Panc1 (cell line): ENCODE measurements around the gene ZNF169. TPM values are rescaled to one million over a fixed set of nuclear protein-coding genes. Genes with fewer than 3 reads are reported as not detected.

Experiments used
- ATAC-seq: fragments of 200-7000 bp; cut with Tn5 transposase; 2 replicates; pipeline ENCODE4 v1.9.1; 2020; ENCODE audit warnings: mild to moderate bottlenecking, moderate library complexity
- BruUV-seq: library from RNA; stranded (reverse); fragments of 400-500 nt; replicated peaks from 2 replicates; lab custom pipeline; 2021; lab: Mats Ljungman, UMichigan
- CTCF ChIA-PET: fragments of 300-600 bp; sonication (Branson Sonifier 250); formaldehyde crosslinking; loops from one replicate; lab custom pipeline; 2022; ENCODE audit warnings: antibody characterized with exemption; lab: Charles Lee
- POLR2A ChIA-PET: fragments of 300-600 bp; sonication (Branson Sonifier 250); formaldehyde crosslinking; loops from one replicate; lab custom pipeline; 2022; ENCODE audit warnings: antibody characterized with exemption; lab: Charles Lee
- DNase-seq: peaks from one replicate; pipeline ENCODE4 v3.0.0-alpha.2; 2010; ENCODE audit warnings: low read depth, low spot score
- H3K27ac ChIP-seq: 2 replicates; pipeline ENCODE4 v1.5.1; 2011; ENCODE audit warnings: mild to moderate bottlenecking, low read length, inconsistent platforms
- H3K27me3 ChIP-seq: fragments of 200-500 bp; sonication (Bioruptor generic); 2 replicates; pipeline ENCODE4 v1.6.0; 2014; ENCODE audit warnings: low read length, inconsistent platforms; ENCODE audit not compliant: control insufficient read depth, insufficient read depth
- H3K36me3 ChIP-seq: fragments of 200-500 bp; sonication (Bioruptor generic); 2 replicates; pipeline ENCODE4 v1.5.1; 2014; ENCODE audit warnings: inconsistent platforms, mild to moderate bottlenecking, low read length, moderate library complexity; ENCODE audit not compliant: control insufficient read depth, insufficient read depth
- H3K4me1 ChIP-seq: 2 replicates; pipeline ENCODE4 v1.5.1; 2011; ENCODE audit warnings: inconsistent platforms, mild to moderate bottlenecking, low read length, moderate library complexity; ENCODE audit not compliant: control insufficient read depth, insufficient read depth
- H3K4me3 ChIP-seq, 2 experiments: 2 replicates each; pipeline ENCODE4 v1.5.1; 2011 to 2012; ENCODE audit warnings: low read depth in 2 of 2, low read length in 2 of 2, mild to moderate bottlenecking in 2 of 2, inconsistent platforms in 1 of 2, moderate library complexity in 1 of 2
- H3K9me3 ChIP-seq: fragments of 200-500 bp; sonication (Bioruptor generic); 2 replicates; pipeline ENCODE4 v1.5.1; 2014; ENCODE audit warnings: low read depth, mild to moderate bottlenecking, inconsistent platforms, low read length, moderate library complexity; ENCODE audit not compliant: control insufficient read depth, insufficient read depth
- CTCF ChIP-seq: fragments of 450-650 bp; IDR thresholded peaks from 2 replicates; pipeline ENCODE4 v1.5.1; 2017; ENCODE audit warnings: mild to moderate bottlenecking
- POLR2AphosphoS5 ChIP-seq: IDR thresholded peaks from 2 replicates; pipeline ENCODE4 v1.6.1; 2012; ENCODE audit warnings: mild to moderate bottlenecking, low read depth, low read length, moderate library complexity
- REST ChIP-seq, 2 experiments: IDR thresholded peaks; 2 replicates each; pipeline ENCODE4 v1.6.1; 2011 to 2012; ENCODE audit warnings: low read depth in 2 of 2, control low read depth in 1 of 2, low read length in 1 of 2, mild to moderate bottlenecking in 1 of 2, moderate library complexity in 1 of 2; ENCODE audit not compliant: insufficient read depth in 1 of 2
- SIN3A ChIP-seq: IDR thresholded peaks from 2 replicates; pipeline ENCODE4 v1.6.1; 2012; ENCODE audit warnings: low read depth, mild to moderate bottlenecking, low read length, moderate library complexity, borderline replicate concordance; ENCODE audit not compliant: insufficient read depth
- TCF7L2 ChIP-seq: IDR thresholded peaks from 2 replicates; pipeline ENCODE4 v1.6.1; 2011; ENCODE audit warnings: mild to moderate bottlenecking, low read depth, low read length, inconsistent platforms
- in situ Hi-C: cut with HindIII; loops from 2 replicates; pipeline ENCODE4 v1.10.0; 2016; ENCODE audit warnings: low sequenced_read_pairs, low pct_unique_long_range_greater_than_20kb
- intact Hi-C: fragments of 100-400 bp; cut with micrococcal nuclease; formaldehyde crosslinking; loops from one replicate; pipeline ENCODE4 v1.10.0; 2022; ENCODE audit not compliant: unreplicated experiment
- total RNA-seq: library from RNA; stranded (reverse); gene quantifications from one replicate; pipeline ENCODE4 v1.2.1, GENCODE V29; 2021; ENCODE audit not compliant: unreplicated experiment

Gene ZNF169
- total RNA-seq, 1 experiment from 2014 or later = 3.1 TPM

- in situ Hi-C loops = no loop called here
- Histone ChIP-seq H3K9me3 (no peaks in the 10 kb centered on the region), H3K4me1 (no peaks in the 10 kb centered on the region), H3K4me3 (no peak overlapping the region), H3K36me3 (no peaks in the 10 kb centered on the region), H3K27me3 (no peaks in the 10 kb centered on the region), H3K27ac (no peak overlapping the region)
- TF ChIP-seq SIN3A = no peak
- no peak for DNase-seq
- no TSS peak for BruUV-seq
- ATAC-seq = no peak
- CTCF ChIA-PET = no interaction called here
- POLR2A ChIA-PET = no interaction called here
- intact Hi-C loops = no loop called here
Measured at GRCh38 chr9:94298949-94299599, 40.0 kb downstream of the ZNF169 start.

- in situ Hi-C loops (no loop called here), intact Hi-C loops (no loop called here)
- BruUV-seq = no TSS peak
- no peaks in the 10 kb centered on the region for H3K4me1 ChIP-seq
- ChIA-PET CTCF (no interaction called here), POLR2A (no interaction called here)
- H3K27me3 ChIP-seq = no peaks in the 10 kb centered on the region
- DNase-seq (no peak), ATAC-seq (no peak)
- H3K27ac ChIP-seq = no peak overlapping the region
- no peaks in the 10 kb centered on the region for H3K9me3 ChIP-seq
- no peak overlapping the region for H3K4me3 ChIP-seq
- H3K36me3 ChIP-seq = no peaks in the 10 kb centered on the region
- TF ChIP-seq TCF7L2 (no peak), SIN3A (no peak), CTCF (no peak), REST (IDR thresholded peaks at IDR 0.05; ENCODE audit: insufficient read depth in 1 of 2, low read depth in 2 of 2, low read length in 1 of 2) (no peak), POLR2AphosphoS5 (no peak)
Measured at GRCh38 chr9:94300470-94301301, 41.6 kb downstream of the ZNF169 start.

GRCh38 chr9:94301583-94301982, 42.5 kb downstream of the ZNF169 start:
- BruUV-seq = no TSS peak
- Histone ChIP-seq H3K4me1 (no peaks in the 10 kb centered on the region), H3K27me3 (no peaks in the 10 kb centered on the region), H3K27ac (no peak overlapping the region), H3K4me3 (no peak overlapping the region), H3K36me3 (no peaks in the 10 kb centered on the region), H3K9me3 (no peaks in the 10 kb centered on the region)
- ATAC-seq (no peak), DNase-seq (no peak)
- ChIA-PET CTCF (no interaction called here), POLR2A (no interaction called here)
- intact Hi-C loops = no loop called here
- in situ Hi-C loops = no loop called here
- TF ChIP-seq TCF7L2 (no peak), POLR2AphosphoS5 (no peak), REST (IDR thresholded peaks at IDR 0.05; ENCODE audit: insufficient read depth in 1 of 2, low read depth in 2 of 2, low read length in 1 of 2) (no peak), SIN3A (no peak), CTCF (no peak)
